H9 (cell line): ENCODE data around the gene GNPAT. TPM values are rescaled to one million over a fixed set of nuclear protein-coding genes. Genes with fewer than 3 reads are reported as not detected.

Source experiments
- DNase-seq: peaks from one replicate; pipeline ENCODE4 v3.0.0-alpha.2; 2017
- H2AFZ ChIP-seq: one replicate; pipeline ENCODE4 v1.6.1; 2013; ENCODE audit warnings: mild to moderate bottlenecking, low read length, control low read depth, moderate library complexity
- H2AK5ac ChIP-seq: 2 replicates; pipeline ENCODE4 v1.6.1; 2013; ENCODE audit warnings: low read length, control low read depth, mixed read lengths; ENCODE audit not compliant: insufficient read length
- H2BK120ac ChIP-seq: one replicate; pipeline ENCODE4 v1.6.1; 2013; ENCODE audit warnings: low read depth, mild to moderate bottlenecking, low read length, control low read depth, inconsistent platforms; ENCODE audit not compliant: poor library complexity, severe bottlenecking
- H2BK12ac ChIP-seq: 2 replicates; pipeline ENCODE4 v1.6.1; 2013; ENCODE audit warnings: low read length, control low read depth, mixed read lengths, low read depth; ENCODE audit not compliant: insufficient read length
- H2BK15ac ChIP-seq: 2 replicates; pipeline ENCODE4 v1.6.1; 2013; ENCODE audit warnings: low read depth, low read length, control low read depth
- H2BK20ac ChIP-seq: one replicate; pipeline ENCODE4 v1.6.1; 2013; ENCODE audit warnings: low read depth, mild to moderate bottlenecking, low read length, control low read depth, inconsistent platforms; ENCODE audit not compliant: poor library complexity, severe bottlenecking
- H2BK5ac ChIP-seq: 2 replicates; pipeline ENCODE4 v1.6.1; 2013; ENCODE audit warnings: low read length, control low read depth, mixed read lengths; ENCODE audit not compliant: insufficient read length
- H3K14ac ChIP-seq: 2 replicates; pipeline ENCODE4 v1.6.1; 2013; ENCODE audit warnings: low read length, control low read depth; ENCODE audit not compliant: insufficient read depth
- H3K18ac ChIP-seq: 2 replicates; pipeline ENCODE4 v1.6.1; 2013; ENCODE audit warnings: low read depth, mild to moderate bottlenecking, mixed read lengths, low read length, control low read depth; ENCODE audit not compliant: insufficient read length
- H3K23ac ChIP-seq: 2 replicates; pipeline ENCODE4 v1.6.1; 2013; ENCODE audit warnings: low read length, control low read depth, mixed read lengths, low read depth; ENCODE audit not compliant: insufficient read length
- H3K23me2 ChIP-seq: 2 replicates; pipeline ENCODE4 v1.6.1; 2013; ENCODE audit warnings: low read depth, mild to moderate bottlenecking, mixed read lengths, low read length, control low read depth; ENCODE audit not compliant: insufficient read length, poor library complexity, severe bottlenecking
- H3K27ac ChIP-seq: 2 replicates; pipeline ENCODE4 v1.5.1; 2013; ENCODE audit warnings: low read length, control low read depth, mixed read lengths, low read depth; ENCODE audit not compliant: insufficient read length
- H3K27me3 ChIP-seq: 2 replicates; pipeline ENCODE4 v1.6.1; 2013; ENCODE audit warnings: low read length, control low read depth, inconsistent platforms; ENCODE audit not compliant: insufficient read depth
- H3K4ac ChIP-seq: 2 replicates; pipeline ENCODE4 v1.6.1; 2013; ENCODE audit warnings: low read depth, mild to moderate bottlenecking, control low read depth, inconsistent platforms, low read length, moderate library complexity
- H3K4me1 ChIP-seq: 2 replicates; pipeline ENCODE4 v1.6.1; 2013; ENCODE audit warnings: low read length, control low read depth, inconsistent platforms; ENCODE audit not compliant: insufficient read depth
- H3K4me2 ChIP-seq: 2 replicates; pipeline ENCODE4 v1.6.1; 2013; ENCODE audit warnings: low read length, control low read depth, mixed read lengths; ENCODE audit not compliant: insufficient read length, insufficient read depth
- H3K56ac ChIP-seq: 2 replicates; pipeline ENCODE4 v1.6.1; 2013; ENCODE audit warnings: low read depth, mild to moderate bottlenecking, mixed read lengths, low read length, control low read depth; ENCODE audit not compliant: insufficient read length
- H3K79me1 ChIP-seq: 2 replicates; pipeline ENCODE4 v1.6.1; 2013; ENCODE audit warnings: low read depth, mild to moderate bottlenecking, moderate library complexity, low read length, control low read depth, inconsistent platforms; ENCODE audit not compliant: insufficient read depth, poor library complexity, severe bottlenecking
- H3K79me2 ChIP-seq: 2 replicates; pipeline ENCODE4 v1.6.1; 2013; ENCODE audit warnings: low read length, control low read depth, inconsistent platforms; ENCODE audit not compliant: insufficient read depth
- H3K9ac ChIP-seq: 2 replicates; pipeline ENCODE4 v1.6.1; 2013; ENCODE audit warnings: low read length, control low read depth, mixed read lengths; ENCODE audit not compliant: insufficient read length; ENCODE audit errors: extremely low read depth
- H3K9me3 ChIP-seq: one replicate; pipeline ENCODE4 v1.6.1; 2013; ENCODE audit warnings: low read depth, low read length, inconsistent platforms; ENCODE audit not compliant: control insufficient read depth
- H3T11ph ChIP-seq: one replicate; pipeline ENCODE4 v1.6.1; 2013; ENCODE audit warnings: mild to moderate bottlenecking, low read length, control low read depth, inconsistent platforms
- H4K20me1 ChIP-seq: one replicate; pipeline ENCODE4 v1.6.1; 2013; ENCODE audit not compliant: control insufficient read depth, insufficient read length, insufficient read depth
- H4K5ac ChIP-seq: 2 replicates; pipeline ENCODE4 v1.6.1; 2013; ENCODE audit warnings: low read depth, mild to moderate bottlenecking, mixed read lengths, low read length, control low read depth; ENCODE audit not compliant: insufficient read length
- H4K8ac ChIP-seq: replicated peaks from 2 replicates; pipeline ENCODE4 v1.6.1; 2013; ENCODE audit warnings: low read length, control low read depth, mixed read lengths, low read depth; ENCODE audit not compliant: insufficient read length
- H4K91ac ChIP-seq: 2 replicates; pipeline ENCODE4 v1.6.1; 2013; ENCODE audit warnings: low read depth, mild to moderate bottlenecking, moderate library complexity, mixed read lengths, low read length, control low read depth; ENCODE audit not compliant: insufficient read length
- H3K27ac Mint-ChIP-seq, 3 experiments: 2 replicates in 2 of 3; 3 replicates in 1 of 3; pipeline ENCODE4 v1.8.0; 2020 to 2021; ENCODE audit warnings: mixed read lengths in 3 of 3, mild to moderate bottlenecking in 1 of 3, moderate library complexity in 1 of 3
- H3K27me3 Mint-ChIP-seq: 2 replicates; pipeline ENCODE4 v1.8.0; 2021; ENCODE audit warnings: low read depth, mild to moderate bottlenecking, moderate library complexity, mixed read lengths
- H3K36me3 Mint-ChIP-seq, 3 experiments: 2 replicates in 2 of 3; 3 replicates in 1 of 3; pipeline ENCODE4 v1.8.0; 2020 to 2021; ENCODE audit warnings: low read depth in 3 of 3, mixed read lengths in 3 of 3; ENCODE audit not compliant: insufficient read depth in 1 of 3
- H3K4me1 Mint-ChIP-seq, 2 experiments: 2 replicates each; pipeline ENCODE4 v1.8.0; 2020; ENCODE audit warnings: mixed read lengths in 2 of 2
- H3K4me3 Mint-ChIP-seq, 2 experiments: 2 replicates in 1 of 2; 3 replicates in 1 of 2; pipeline ENCODE4 v1.8.0; 2020 to 2021; ENCODE audit warnings: mild to moderate bottlenecking in 2 of 2, mixed read lengths in 2 of 2, moderate library complexity in 1 of 2
- H3K9me3 Mint-ChIP-seq, 2 experiments: 2 replicates in 1 of 2; 3 replicates in 1 of 2; pipeline ENCODE4 v1.8.0; 2020; ENCODE audit warnings: mild to moderate bottlenecking in 2 of 2, mixed read lengths in 2 of 2, moderate library complexity in 1 of 2
- WGBS: extraction: QIAGEN DNeasy Blood & Tissue Kit; methylation state at CpG from one replicate; pipeline ENCODE4 v1.1.7; 2013; ENCODE audit warnings: missing lambda C conversion rate, low lambda C conversion rate, mixed read lengths; ENCODE audit not compliant: insufficient read length; ENCODE audit errors: extremely low coverage; 5-methylcytosine and 5-hydroxymethylcytosine counted together
- total RNA-seq: library from RNA; stranded (reverse); gene quantifications from 2 replicates; pipeline ENCODE4 v1.2.1, GENCODE V29; 2021
- TF ChIP-seq, protein P1 (sequence below): fragments of 200-600 bp; sonication (generic); conservative IDR thresholded peaks from 3 replicates; pipeline ENCODE4 v1.8.0; 2021; ENCODE audit warnings: antibody characterized with exemption, mild to moderate bottlenecking

GNPAT gene
- total RNA-seq, 1 experiment from 2014 or later: 38.1 TPM

DNA sequence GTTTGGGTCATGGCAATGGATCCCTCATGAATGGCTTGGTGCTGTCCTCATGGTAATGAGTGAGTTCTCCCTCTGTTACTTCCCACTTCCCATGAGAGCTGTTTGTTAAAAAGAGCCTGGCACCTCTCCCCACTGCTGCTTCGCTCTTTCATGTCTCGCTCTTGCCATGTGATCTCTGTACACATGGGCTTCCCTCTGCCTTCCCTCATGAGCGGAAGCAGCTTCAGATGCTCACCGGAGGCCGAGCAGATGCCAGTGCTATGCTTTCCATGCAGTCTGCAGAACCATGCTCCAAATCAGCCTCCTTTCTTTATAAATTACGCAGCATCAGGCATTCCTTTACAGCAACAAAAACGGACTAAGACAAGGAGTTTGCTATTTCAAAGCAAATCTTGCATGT is 14.9 kb upstream of the GNPAT start:
- Histone ChIP-seq H2BK120ac (no peak overlapping the region), H3K79me1 (no peaks in the 10 kb centered on the region), H2BK20ac (no peak overlapping the region), H3K23ac (no peak overlapping the region), H4K5ac (no peak overlapping the region), H3K9ac (no peak overlapping the region), H3K79me2 (no peaks in the 10 kb centered on the region), H3T11ph (no peak overlapping the region), H2AK5ac (no peak overlapping the region), H3K4me2 (no peak overlapping the region), H3K4ac (no peak overlapping the region), H4K20me1 (no peaks in the 10 kb centered on the region), H3K9me3 (no peaks in the 10 kb centered on the region), H3K4me1 (no peaks in the 10 kb centered on the region), H3K23me2 (no peaks in the 10 kb centered on the region), H4K91ac (no peak overlapping the region), H2BK5ac (no peak overlapping the region), H3K18ac (no peak overlapping the region), H2BK15ac (no peak overlapping the region), H2AFZ (no peak overlapping the region), H3K14ac (no peak overlapping the region), H3K56ac (no peak overlapping the region), H3K27me3 (no peaks in the 10 kb centered on the region), H3K27ac (no peak overlapping the region), H2BK12ac (no peak overlapping the region), H4K8ac (no peak overlapping the region)
- no peak for DNase-seq
- H3K9me3 Mint-ChIP-seq: no peaks in the 10 kb centered on the region
- peaks cover 5 to 38% (median 34%) of the 10 kb centered on the region in 3 experiments; a peak in 6 of 7 replicates for H3K36me3 Mint-ChIP-seq
- no peak overlapping the region for H3K4me3 Mint-ChIP-seq
- no CpG with 5 or more reads among the region's 7 CpGs for WGBS
- peaks cover 1% of the 10 kb centered on the region for H3K27me3 Mint-ChIP-seq
- TF ChIP-seq, protein P1, sequence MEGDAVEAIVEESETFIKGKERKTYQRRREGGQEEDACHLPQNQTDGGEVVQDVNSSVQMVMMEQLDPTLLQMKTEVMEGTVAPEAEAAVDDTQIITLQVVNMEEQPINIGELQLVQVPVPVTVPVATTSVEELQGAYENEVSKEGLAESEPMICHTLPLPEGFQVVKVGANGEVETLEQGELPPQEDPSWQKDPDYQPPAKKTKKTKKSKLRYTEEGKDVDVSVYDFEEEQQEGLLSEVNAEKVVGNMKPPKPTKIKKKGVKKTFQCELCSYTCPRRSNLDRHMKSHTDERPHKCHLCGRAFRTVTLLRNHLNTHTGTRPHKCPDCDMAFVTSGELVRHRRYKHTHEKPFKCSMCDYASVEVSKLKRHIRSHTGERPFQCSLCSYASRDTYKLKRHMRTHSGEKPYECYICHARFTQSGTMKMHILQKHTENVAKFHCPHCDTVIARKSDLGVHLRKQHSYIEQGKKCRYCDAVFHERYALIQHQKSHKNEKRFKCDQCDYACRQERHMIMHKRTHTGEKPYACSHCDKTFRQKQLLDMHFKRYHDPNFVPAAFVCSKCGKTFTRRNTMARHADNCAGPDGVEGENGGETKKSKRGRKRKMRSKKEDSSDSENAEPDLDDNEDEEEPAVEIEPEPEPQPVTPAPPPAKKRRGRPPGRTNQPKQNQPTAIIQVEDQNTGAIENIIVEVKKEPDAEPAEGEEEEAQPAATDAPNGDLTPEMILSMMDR: no peak
- H3K4me1 Mint-ChIP-seq: no peaks in the 10 kb centered on the region
- H3K27ac Mint-ChIP-seq: no peak overlapping the region
